OCI-M2 (cell line): ENCODE results near the gene ABCD3.

Experiments used
- DNase-seq: peaks from one replicate; lab custom pipeline; 2025; ENCODE audit not compliant: unreplicated experiment; lab: John Stamatoyannopoulos, UW

Gene ABCD3

DNA sequence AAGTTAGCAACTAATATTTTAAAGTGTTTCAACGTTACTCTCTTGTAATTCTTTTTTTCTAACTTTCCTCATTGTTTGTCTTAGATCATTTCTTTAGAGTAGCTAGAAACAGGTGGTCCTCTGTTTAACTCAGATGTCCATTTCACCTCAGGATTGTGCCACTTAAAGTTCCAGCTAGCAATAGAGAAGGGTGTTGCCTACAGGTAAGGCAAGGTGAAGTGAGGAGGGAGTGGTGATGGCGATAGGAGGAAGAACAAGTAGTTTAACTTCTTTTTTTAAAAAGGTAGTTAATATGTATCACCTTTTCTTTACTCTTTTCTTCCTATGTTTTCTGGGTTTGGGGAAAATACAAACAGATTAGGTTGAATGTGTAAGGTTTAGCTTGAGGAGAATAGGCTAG, 44.4 kb downstream of the ABCD3 start:
- DNase-seq: no peak

DNA sequence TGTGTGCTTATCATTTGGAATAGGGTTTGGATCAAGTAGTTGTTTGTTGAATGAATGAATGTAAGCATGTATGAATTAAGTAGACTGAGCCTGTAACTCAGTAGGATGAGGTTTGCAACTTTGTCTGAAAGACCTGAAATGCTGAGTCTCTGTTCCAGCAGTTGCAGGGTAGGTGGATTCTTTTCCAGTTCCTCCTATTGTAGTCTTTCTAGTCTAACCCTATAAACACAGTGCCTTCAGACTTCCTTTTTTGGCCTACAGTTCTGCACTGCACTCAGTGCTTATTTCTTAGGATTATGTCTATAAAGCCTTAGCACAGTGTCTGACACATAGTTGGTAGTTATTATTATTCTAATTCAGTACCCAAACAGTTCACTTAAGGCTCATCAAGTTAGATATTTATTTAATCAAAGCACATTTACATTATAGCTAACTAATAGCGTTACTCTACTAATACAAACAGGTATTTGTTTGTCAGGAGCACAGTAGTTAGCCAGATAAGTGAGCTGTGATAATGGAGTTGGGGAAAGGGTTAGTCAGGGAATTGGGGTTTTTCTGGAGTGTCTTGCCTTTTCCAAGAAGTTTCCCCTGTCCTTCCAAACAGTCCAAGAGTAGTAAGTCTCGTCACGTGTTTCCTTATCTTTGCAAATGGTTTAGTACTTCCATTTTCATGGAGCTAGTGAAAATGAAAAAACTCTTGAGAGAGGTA, 45.0 kb downstream of the ABCD3 start:
- no peak for DNase-seq

DNA sequence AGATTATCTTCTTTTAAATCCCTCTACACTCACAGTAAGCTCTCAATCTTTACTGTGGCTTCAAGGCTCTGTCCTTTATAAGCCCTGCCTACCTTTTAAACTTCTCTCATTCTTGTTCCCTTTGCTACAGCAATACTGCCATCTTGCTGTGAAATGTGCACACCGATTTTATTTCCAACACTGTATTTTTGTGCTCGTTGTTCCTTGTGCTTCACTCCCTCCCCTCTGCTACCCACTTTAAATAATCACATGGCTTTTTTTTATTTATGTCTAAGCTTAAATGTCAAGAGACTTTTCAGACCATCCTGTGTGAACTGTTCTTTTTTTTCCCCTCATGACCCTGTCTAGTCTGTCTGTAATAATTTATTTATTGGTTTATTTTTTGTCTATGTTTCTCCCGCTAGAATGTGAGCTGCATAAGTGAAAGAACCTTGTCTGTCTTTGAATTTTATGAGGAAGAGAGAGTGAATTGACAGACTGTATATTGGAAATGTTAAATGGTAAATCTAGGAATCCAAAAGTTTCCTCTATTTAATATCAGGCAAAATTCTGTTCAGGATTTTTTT, 45.7 kb downstream of the ABCD3 start:
- DNase-seq: no peak

DNA sequence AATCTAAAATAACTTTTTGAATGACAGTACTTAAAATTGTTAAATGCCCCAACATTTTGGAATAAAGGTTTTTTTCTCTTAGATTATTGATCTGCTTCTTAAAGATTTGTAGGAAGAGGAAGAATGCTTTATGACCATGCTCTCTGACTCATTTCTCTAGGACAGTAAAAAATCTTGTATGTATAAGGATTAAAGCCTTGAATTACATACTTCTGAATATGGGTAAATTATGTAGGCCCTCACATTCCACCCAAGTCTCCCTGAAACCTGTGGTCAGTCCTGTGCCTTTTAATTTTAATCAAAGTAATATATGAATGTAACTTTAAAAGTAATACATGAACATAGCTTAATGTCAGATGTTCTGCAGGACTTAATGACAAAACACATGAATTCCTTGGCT, 50.5 kb downstream of the ABCD3 start:
- DNase-seq: no peak

GRCh38 chr1:94471271-94471670, 53.1 kb downstream of the ABCD3 start:
- DNase-seq: no peak

GRCh38 chr1:94475232-94475631, 57.0 kb downstream of the ABCD3 start:
- DNase-seq: no peak

DNA sequence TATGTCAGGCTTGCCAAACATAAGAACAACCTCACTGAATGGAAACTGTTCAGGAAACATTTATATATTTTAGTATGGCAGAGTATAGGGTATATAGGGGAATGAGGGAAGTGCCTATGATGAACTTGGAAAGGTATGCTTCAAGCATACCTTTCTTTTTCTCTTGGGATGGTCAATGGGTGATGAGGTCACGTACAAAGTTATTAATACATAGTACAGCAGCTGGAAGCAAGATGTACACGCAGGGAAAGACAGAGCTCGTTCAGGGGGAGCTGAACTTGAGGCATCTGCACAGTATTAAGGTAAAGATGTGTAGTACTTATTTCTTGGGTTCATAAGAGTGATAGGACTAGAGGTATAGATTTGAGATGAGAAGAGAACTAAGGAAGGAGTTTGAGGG, 61.5 kb downstream of the ABCD3 start:
- no peak for DNase-seq

- DNase-seq: no peak
Observed at GRCh38 chr1:94481473-94481933, 63.3 kb downstream of the ABCD3 start.

DNA sequence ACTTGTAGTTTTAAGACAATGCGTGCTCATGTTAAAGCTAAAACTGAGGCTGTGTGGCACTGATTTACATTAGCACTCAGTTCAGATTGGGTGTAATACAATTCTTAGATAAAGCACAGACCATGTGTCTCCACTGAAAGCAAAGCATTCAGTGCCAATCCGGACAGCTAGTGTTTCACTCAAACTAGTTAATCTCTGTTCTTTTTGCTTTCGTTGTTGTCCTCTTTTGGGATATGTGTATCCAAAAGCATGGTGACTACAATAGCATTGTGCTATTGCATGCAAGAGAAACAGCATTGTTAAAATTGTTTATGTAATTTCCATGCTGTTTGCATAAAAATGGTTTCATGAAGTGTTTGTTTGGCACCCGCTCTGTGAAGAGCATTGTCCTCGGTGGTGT, 68.8 kb downstream of the ABCD3 start:
- no peak for DNase-seq

- DNase-seq: no peak
Observed at GRCh38 chr1:94490556-94490955, 72.4 kb downstream of the ABCD3 start.

DNA sequence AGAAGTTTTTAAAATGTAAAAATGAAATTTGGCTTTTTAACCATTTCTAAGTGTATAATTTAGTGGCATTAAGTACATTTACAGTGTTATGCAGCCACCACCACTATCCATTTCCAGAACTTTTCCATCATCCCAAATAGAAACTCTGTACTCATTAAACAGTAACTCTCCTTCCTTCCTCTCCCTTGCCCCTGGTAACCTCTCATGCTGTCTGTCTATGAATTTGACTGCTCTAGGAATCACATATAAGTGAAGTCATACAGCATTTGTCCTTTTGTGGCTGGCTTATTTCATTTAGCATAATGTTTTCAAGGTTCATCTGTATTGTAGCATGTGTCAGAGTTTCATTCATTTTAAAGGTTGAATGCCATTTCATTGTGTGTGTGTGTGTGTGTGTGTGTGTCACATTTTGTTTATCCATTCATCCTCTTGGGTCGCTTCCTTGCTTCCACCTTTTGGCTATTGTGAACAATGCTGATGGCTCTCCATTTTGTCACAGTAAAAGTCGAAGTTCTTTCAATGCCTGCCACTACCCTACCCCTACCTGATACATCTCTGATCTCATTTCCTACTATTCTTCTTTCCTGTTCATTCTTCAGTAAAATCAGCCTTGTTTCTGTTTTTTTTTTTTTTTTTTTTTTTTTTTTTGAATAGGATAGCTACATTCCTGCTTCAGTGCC, 78.0 kb downstream of the ABCD3 start:
- DNase-seq: no peak

DNA sequence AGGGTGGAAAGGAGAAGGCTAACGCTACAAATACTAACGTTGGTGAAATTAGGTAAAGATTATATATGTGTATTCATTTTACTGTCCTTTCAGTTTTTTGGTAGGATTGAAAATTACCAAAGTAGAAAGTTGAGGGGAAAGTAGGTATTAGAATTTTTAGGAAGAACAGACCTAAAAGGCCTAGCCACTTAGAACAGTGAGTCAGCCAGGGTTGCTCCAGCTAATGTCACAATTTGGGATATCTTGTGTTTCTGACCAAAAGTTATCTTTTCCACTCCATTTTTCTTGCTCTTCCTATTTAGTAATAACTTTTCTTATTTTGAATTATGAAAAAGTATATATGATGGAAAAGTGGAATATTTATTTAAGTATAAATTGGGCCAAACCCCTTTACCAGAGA, 83.2 kb downstream of the ABCD3 start:
- DNase-seq: no peak

GRCh38 chr1:94501935-94502334, 83.7 kb downstream of the ABCD3 start:
- no peak for DNase-seq

DNA sequence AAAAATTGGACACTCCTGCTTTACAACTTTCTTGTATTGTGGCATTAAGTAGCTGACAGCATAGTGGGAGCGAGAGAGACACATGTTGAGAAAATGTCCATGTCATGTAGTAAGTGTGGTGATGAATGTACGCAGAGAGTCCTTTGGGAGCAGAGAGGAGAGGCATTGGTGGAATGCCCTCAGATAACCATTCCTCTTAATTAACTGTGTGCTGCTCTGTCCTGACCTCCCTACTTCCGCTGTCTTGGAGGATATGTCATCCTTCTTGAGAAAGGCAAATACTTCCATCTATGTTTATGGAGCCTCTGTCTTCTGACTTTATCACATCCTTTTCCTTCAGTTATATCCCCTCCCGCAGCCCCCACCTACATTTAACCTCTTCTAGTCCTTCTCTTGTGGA, 85.0 kb downstream of the ABCD3 start:
- no peak for DNase-seq

- no peak for DNase-seq
Observed at GRCh38 chr1:94504601-94505000, 86.4 kb downstream of the ABCD3 start.

- no peak for DNase-seq
Observed at GRCh38 chr1:94512816-94513215, 94.6 kb downstream of the ABCD3 start.

- no peak for DNase-seq
Observed at GRCh38 chr1:94514095-94514727, 96.0 kb downstream of the ABCD3 start.

- no peak for DNase-seq
Observed at GRCh38 chr1:94515296-94515947, 97.2 kb downstream of the ABCD3 start.

DNA sequence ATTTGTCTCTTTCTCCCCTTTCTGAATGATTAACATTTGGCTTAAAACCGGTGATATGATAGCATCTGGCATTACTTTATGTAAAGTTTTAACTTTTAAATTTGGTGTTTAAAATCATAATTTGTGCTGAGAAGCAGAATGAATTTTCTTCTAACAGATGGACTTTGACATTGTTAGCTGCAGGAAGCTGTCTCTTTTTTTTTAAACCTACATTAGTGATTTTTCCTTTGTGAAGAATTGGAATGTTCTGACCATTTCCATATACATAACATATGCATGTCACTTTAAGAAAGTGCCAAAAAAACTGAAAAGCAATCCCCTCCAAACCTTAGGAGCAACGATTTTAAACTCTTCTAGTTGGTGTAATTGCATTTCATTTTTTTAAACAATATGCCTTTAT, 101.2 kb downstream of the ABCD3 start:
- no peak for DNase-seq

DNA sequence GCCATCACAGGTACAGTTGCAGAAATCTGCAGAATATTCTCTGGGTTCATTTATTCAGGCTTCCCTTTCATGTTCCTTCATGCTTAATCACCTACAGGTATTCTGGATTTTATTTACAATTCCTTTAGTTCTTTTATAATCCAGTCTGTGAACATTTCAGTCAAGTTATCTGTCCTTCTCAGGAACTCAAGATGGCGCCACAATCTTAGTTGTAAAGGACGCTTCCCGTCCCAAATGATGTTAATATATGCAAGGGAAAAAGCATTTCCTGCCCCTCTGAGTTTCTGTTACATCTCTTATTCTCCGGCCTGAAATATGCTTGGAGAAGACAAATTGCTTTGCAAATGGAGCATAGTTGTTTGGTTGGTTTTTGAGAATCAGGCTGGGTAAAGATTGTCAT, 104.1 kb downstream of the ABCD3 start:
- DNase-seq: no peak

- DNase-seq: no peak
Observed at GRCh38 chr1:94524531-94524930, 106.3 kb downstream of the ABCD3 start.
